Stimulated activated CD8-positive, alpha-beta memory T cell treated with anti-CD3 and anti-CD28 coated beads, Interleukin-4, amount 100 ng/mL, for 24 hours (primary cell): Measurements from ENCODE around the gene TAS1R2.
"Not testable (repeated sequence)": the region's sequence is repeated elsewhere in the genome, so short reads cannot be mapped to it uniquely, and the experiment has no call there.

Experiments used
- DNase-seq: peaks from one replicate; pipeline ENCODE4 v3.0.0-alpha.2; 2020; ENCODE audit warnings: low read depth

Gene TAS1R2

DNA sequence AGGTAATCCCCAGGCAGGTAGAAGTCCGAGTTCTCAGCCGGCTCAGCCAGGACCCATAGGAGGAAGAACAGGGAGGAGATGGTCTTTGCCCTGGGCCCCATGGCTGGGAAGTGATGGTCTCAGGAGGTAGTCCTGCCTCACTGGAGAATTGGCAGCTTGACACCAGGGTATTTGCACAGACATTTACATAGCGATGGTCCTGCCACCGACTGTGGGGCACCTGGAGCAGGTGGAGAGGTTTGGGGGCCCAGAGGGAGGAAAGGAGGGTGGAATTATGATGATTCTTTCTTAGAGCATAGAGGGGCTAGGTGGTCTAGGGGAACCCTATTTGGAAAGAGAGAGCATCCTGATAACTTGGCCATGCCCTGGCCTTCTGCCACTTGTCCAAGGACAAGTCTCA, at the start of gene TAS1R2:
Gene TAS1R2 (minus strand): TSS at position 101 of the 400 bp plus-strand sequence. CDS start 0 bp downstream, at position 101.
- no peak for DNase-seq

DNA sequence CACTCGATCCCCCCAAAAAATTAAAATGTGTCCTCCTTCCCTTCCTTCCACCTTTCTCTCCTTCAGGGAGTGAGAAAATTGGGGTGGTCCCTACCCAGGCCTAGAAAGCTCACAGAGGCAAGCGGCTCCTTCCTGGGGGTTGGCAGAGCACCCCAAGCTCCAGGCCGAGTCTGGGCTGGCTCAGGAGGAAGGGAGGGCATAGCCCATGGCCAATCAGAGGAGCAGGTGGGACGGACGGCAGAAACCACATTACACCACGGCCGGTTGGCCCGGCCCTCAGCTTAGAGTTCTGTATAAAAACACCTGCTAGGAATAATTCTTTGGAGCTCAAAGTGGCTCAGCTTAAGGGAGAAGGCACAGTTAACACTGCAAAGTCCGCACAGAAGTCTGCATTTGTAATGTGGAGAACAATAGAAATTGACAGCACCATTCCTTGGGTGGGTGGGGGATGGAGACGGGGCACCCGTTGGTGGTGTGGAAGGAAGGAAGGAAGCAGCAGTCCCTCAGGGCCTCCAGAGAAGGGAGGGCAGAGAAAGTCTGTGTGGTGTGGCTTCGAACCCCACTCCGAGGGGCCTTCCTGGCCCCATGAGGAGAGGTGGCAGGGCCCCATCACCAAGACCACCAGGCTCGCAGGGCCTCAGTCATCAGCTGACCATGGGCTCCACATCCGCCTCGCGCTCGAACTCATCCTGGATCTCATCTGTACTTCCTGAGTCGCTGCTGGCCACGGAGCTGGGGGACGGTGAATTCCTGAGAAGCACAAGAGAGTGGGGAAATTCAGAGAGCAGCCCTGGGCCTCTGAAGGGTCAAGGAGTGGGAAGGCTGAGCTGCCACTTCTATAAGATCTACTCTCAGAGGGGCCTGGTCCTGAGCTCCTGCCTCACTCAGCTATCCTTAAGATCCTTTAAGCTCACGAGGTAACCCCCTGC, 48.7 kb upstream of the TAS1R2 start:
- DNase-seq, result no peak

DNA sequence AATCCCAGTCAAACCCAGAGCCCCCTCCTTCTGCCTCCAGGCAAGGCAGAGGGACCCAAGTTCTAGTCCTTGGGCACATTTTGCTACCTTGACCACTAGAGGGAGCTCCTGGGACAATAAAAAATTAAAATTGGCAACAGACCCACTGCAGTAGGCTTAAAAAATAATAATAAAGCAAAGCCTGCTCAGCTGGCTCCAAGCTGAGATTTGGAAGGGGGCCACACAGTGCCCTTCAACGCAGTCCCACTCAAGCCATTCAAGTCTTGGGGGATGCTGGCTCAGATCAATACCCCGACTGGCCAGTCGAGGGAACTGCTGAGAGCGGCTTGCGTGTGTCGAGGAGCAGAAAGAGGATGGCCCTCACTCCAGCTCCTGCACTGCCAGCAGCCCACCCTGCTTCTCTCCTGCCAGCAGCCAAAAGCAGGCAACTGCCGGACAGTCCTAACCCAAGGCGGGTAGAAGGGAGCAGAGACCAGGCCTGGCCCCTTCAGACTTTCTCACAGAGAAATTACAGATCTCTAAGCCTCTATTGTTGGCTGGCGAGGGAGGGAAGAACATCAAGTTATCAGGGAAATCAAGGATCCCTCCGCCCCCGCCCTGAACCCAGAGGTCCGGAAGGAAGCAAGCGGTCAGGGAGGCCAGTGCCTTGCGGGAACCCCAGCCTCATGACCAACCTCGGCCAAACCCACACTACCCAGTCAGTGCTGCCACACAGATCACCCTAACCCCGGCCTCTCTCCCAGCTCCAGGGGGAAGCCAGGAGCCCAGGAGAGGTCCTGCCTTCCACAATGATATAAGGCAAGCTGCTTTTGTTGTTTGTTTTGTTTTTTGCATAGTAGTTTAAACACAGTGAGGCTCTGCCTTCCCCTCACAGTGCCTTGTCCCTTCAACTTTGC, 47.8 kb upstream of the TAS1R2 start:
- peak; percentile 15 for DNase-seq

DNA sequence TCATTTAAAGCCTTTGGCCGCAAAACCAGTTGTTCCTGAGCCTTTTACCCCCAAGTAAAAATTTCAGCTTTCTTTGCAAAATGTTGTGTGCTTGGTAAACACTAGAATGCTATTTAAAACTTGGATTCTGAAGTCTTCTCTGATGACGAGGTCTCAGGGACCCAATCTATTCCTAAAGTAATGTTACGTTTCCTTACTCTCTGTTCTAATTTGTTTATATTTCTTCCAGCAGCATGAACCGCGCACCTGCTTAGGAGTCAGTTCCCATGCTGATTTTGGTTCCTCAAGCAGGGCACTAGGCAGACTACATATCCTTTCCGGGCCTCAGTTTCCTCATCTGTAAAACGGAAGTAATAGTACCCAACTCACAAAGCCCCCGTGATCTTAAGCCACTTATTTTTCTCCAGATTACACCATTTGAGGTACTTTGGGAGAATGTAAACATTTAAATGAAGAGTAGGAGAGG, 43.9 kb upstream of the TAS1R2 start:
- DNase-seq, result no peak

DNA sequence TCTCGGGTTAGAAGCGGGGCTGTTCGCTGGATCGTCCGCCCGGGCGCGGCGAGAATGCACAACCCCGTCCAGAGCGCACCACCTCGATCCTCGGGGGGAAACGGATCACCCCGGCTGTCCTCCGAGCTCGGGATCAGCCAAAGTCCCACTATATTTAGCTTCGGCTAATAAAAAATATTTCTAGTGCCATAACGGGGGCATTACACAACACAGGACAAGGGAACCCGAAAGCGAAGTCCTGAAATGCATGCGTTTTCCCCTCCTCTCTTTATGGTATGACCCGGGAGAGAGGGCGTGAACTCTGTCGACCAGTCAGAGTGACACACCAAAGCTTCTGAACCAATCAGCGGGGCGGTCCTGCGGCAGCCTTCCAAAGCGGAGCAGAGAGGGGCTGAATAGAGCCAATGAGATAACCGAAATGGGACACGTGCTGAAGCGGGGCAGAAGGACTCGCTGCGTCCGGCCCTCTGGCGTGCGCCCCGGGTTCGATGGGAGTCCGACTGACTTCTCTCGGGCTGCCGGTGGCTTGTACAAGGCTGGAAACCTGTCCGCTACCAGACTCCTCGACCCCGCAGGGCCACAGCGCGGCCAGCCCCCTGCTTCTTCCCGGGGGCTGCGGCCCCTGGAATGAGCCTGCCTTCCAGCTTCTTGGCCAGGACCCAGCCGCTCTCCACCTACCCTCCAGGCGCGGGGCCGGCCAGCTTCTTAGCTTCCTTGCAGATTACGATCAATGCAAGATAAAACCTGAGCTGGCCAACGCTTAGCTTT, 43.2 kb upstream of the TAS1R2 start, which contains the start of gene ALDH4A1:
Gene ALDH4A1 (minus strand): TSS at position 33 of the 768 bp plus-strand sequence. CDS start 32 bp downstream, at position 1.
- peak; percentile 88 for DNase-seq

DNA sequence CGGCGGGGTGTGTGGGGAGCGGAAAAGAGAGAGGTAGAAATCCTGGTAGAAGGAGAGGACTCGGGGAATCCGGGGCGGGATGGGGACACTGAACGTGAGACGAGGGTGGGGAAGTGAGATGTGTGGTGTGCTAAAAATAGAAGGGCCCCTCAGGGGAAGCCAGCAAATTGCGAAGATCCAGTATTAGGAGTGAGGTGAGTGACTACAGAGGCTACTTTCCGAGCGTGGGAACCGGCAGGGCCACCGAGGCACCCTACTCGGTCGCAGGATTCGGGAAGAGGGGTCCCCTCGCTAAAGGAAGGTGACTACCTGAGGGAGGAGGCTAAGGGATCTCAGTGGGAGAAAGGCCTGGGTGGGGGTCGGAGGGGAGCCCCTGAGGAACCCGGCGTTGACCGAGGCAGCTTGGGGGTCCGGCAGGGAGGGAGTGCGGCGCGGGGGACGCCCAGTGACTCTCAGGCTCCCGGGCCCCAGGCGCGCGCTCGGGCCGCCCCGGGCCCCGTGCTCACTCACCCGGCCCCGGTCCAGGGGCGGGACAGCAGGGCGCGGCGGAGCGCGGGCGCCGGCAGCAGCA, 42.6 kb upstream of the TAS1R2 start:
- DNase-seq, result no peak

DNA sequence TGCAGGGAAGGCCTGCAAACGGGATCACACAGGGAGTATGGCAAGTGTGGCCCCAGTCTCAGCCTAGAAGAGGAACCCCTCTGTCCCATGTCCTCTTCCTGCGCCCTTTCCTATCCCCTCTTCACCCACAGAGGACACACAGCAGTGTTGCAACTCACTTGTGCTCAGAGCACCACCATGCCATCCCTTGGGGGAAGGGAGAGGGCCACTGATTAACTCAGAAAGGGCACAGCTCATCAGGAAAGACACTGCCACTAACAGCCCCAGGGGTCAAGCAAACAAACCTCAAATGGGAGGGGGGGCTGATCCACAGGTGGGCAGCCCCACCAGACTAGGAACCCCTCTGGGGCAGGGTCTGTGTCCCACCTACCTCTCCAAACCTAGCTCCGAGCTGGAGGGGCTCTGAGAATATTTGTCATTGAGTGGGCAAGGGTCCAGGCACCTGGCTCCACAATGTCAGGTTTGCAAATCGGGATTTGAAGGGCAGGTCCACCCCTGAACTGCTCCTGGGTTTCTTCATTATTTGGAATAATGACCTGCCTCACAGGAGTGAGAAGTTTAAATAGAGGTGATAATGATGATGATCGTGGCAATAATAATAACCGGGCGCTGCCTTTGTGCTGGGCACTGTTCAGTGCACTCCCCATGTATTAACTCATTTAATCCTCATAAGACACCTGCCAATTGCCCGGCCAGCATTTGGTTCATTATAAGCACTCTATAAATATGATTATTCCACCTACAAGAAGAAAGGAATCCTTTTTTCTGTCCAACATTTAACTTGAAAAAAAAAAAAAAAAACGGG, 41.9 kb upstream of the TAS1R2 start:
- DNase-seq, result no peak

DNA sequence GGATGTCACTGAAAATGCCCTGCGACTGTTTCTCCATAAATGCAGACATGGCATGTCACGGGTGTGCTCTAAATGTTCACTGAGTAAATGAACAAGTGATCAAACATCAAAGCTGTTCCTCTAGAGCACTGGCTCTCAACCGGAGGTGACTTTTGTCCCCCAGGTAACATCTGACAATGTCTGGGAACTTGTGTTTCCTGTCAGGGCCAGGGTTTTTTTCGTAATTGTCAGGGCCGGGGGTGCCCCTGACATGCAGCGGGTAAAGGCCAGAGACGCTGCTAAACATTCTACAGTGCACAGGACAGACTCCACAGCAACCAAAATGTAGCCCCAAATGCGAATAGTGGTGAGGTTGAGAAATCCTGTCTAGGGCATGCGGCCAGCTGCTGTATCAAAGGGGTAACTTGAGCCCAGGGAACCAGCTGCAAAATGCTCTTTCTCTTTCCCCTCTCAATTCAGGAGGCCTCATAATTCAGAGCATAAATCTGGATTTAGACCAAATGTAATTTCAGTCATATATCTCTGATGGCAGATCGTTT, 40.9 kb upstream of the TAS1R2 start:
- DNase-seq, result no peak

DNA sequence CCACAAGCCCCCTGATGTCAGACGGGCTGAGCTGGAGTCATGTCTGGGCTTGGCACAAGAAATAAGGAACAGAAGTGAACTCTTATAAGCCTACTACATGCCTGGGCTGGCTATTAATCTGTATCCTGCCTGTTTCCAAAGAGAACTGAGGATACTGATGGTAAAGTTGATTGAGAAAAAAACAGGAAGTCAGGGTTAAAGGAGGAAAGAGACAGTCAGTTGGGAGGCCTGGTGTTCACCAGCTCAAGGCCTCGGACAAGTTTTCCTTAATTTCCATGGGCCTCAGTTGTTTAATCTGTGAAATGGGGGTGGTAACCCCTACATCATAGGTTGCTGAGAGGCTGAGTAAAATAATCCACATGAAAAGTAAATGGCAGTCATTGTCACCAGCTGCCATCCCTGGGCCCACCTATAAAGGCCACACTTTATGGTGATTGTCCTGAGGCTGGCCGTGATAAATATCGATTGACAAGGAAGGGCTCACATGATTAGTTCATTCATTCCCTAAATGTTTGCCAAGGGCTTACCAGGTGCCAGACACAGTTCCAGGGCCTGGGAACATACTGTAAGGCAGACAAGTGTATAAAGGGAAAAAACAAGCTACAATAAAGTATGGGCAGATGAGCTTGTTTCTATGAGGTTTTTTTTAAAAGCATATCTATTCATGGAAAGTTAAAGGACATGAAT, 40.0 kb upstream of the TAS1R2 start:
- DNase-seq, result no peak

DNA sequence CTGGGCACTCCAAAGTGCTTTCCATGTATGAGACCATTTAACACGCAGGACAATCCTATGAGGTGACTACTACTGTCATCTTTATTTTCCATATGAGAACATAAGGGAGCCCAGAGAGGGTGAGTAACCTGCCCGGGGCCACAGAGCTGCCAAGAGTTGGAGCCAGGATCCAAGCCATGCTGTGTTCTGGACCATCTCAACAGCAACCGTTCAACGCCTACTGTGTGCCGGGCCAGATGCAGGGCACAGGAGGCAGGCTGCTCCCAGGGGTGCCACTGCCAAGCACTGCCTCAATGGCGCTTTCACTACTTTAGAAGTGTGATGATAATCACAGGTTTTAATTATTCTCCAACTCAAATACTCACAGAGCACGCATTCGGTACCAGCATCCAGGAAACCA, 39.1 kb upstream of the TAS1R2 start:
- no peak for DNase-seq

DNA sequence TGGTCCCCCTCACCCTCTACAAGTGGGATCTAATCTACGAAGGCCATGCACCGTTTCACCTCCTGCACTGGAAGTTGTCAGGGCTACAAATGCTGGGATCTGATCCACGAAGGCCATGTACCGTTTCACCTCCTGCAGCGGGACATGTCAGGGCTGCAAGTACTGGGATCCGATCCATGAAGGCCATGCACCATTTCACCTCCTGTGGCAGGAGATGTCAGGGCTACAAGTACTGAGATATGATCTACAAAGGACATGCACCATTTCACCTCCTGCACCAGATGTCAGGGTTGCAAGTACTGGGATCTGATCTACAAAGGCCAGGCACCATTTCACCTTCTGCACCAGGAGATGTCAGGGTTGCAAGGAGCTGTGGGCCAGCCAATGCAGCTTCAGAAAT, 35.9 kb upstream of the TAS1R2 start:
- no peak for DNase-seq

DNA sequence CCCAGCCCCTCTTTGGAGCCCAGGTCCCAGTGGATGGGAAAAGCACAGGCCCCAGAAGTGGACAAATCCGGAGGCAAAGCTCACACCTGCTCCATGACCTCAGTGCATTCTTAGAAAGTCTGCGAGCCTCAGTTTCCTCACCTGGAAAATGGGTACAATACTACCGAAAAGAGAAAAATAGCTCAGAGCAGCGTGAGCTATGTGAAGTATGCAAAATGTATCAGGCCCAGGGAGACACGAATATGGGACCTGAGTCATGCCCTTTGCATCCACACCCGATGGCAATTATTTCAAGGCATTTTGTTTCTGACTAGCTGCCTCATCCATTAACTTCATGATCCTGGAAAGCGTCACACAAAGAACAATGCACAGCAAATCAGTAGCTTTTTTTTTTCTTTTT, 33.7 kb upstream of the TAS1R2 start:
- DNase-seq, result no peak

DNA sequence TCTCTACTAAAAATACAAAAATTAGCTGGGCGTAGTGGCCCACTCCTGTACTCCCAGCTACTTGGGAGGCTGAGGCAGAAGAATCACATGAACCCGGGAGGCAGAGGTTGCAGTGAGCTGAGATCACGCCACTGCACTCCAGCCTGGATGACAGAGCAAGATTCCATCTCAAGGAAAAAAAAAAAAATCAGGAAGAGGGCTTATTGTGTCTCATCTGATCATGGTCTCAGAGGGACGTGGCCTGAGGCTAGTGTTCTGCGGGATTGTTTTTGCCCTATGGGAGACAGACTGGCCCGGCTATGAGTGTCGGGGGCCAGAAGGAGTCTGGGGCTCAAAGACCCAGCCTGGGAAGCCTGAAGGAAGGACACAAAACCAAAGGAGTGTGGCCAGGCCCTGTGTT, 32.4 kb upstream of the TAS1R2 start:
- DNase-seq, result not testable (repeated sequence)

DNA sequence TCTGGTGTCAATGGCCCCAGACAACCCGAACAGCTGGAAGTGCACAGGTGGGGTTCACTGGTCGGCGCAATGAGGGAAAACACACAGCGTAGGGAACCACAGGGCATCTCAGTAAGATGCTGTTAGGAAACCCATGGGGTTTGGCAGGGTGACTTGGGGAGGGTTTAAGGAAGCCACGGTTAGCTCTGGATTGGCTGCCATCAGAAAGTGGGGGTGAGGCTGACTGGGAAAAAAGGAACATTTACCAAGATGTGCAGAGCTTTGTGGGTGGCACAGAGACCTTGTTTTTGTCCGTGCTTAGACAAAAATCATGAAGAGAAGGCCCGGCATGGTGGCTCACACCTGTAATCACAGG, 31.9 kb upstream of the TAS1R2 start:
- no peak for DNase-seq

DNA sequence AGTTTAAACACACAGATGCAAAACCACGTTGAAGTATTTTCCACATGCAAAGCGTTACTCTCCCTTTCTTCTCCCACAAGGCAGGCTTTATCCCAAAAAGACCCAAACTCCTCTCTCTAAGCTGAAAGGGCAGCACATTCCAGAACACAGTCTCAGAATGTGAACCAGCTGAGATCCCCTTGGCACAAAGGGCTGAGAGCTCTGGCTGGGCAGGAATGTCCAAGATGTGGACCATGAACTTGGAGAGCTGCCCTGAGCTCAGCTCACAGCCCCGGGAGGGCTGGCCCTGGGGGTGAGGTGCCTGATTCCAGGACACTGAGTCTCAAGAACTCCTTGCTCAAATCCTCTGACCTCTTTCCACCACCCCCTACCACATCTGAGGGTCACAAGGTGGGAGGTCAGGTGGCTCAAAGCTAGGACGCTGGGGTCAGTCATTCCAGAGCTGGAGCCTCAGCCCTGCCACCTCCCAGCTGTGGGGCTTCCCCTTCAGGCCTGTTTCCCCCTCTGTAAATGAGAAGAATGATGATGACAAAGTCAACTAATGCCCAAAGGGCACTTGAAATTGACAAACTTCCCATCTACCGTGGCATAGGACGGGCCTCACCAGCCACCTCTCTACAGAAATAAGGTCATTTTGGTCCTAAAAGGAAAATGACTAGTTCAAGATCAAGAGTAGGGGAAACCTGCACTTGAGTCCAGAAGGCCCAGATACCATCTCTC, 31.4 kb upstream of the TAS1R2 start:
- DNase-seq, result no peak

DNA sequence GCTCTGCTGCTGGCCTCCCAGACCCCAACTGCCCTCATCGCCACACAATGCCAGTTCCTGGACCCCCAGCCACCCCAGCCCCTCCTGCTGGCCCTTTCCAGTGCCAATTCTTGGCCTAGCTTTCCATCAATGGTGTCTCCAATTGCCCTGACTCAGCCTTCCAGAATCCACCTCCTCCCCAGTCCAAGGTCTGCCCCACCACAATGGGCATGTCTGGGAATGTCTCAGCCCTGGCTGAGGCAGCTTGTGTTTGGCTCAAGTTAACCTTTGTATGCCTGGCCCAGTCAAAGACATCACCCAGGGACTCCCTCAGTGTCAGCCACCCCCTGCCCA, 26.5 kb upstream of the TAS1R2 start:
- no peak for DNase-seq

DNA sequence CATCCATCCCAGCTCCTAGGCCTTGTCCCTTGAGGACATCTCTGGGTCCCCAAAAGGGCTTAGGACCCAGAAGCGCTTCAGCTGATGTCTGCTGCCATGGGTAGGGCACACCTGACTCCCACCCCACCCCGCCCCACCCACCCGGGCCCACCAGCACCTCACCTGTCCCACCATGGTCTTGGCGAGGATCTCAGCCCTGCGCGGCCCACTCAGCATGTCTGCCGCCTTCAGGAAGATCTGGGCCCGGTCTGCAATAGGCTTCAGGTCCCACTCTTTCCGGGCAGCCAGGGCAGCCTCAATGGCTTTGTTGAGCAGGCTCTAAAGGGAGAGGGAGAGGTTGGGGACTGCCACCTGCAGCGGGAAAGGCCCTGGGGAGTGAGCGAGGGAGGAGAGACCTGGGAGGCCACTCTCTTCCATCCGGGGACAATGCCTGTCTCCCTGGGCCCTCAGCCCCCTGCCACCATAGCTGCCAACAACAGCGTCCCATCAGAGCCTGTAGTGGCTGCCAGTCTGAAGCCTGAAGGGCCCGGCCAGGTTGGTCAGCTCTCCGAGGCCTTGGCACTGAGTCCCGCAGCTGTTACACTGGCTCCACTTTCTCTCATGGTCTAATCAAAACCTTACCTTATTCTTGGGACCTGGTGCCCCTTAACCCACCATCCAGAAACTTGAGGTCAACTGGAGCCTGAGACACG, 26.0 kb upstream of the TAS1R2 start:
- DNase-seq, result no peak

DNA sequence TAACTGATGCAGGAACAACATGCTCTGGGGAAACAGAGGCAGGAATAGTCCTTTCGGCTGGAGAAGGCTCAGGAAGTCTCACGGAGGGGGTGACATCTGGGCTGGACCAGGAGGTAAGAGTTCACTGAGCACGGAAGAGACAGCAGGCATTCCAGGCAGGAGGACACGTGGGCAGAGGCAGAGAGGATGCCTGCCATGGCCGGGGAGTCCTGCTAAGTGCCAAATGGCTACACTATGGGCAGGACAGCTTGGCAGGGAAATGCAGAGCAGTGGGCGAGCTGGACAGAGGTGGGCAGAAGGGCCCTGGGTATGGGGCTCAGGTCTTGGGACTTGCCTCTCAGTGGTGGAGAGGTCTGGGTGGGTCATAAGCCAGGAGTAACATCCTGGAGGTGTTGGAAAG, 25.3 kb upstream of the TAS1R2 start:
- no peak for DNase-seq

DNA sequence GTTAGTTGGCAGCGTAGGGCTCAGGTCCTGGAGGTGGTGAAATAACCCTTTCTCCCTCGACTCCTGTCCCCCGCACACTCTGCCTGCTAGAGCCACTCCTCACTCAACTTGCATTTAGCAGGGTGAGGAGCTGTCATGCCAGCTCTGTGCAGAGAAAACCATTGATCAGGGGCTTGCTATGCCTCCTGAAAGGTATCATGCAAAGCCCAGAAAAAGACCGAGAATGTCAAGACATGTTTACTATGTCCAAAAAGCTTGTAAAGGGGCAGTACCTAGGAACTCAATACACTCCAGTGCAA, 24.9 kb upstream of the TAS1R2 start:
- no peak for DNase-seq
